Mesothelial cell of epicardium (in vitro differentiated cells): ENCODE data around the gene DRC7. TPM values are rescaled to one million over a fixed set of nuclear protein-coding genes. Genes with fewer than 3 reads are reported as not detected.

Experiments
- DNase-seq, 2 experiments: peaks; one replicate each; pipeline ENCODE4 v3.0.0; 2021; ENCODE audit warnings: low spot score in 2 of 2; ENCODE audit not compliant: unreplicated experiment in 2 of 2
- H3K27ac Mint-ChIP-seq: 2 replicates; pipeline ENCODE4 v1.8.0; 2021; ENCODE audit warnings: mixed read lengths
- H3K27me3 Mint-ChIP-seq: 2 replicates; pipeline ENCODE4 v1.8.0; 2021; ENCODE audit warnings: low read depth, mixed read lengths
- H3K36me3 Mint-ChIP-seq: 2 replicates; pipeline ENCODE4 v1.8.0; 2021; ENCODE audit warnings: mixed read lengths
- H3K4me1 Mint-ChIP-seq: 2 replicates; pipeline ENCODE4 v1.8.0; 2021; ENCODE audit warnings: mixed read lengths
- H3K4me3 Mint-ChIP-seq: 2 replicates; pipeline ENCODE4 v1.8.0; 2021; ENCODE audit warnings: mild to moderate bottlenecking, moderate library complexity, mixed read lengths
- H3K9me3 Mint-ChIP-seq: 2 replicates; pipeline ENCODE4 v1.8.0; 2021; ENCODE audit warnings: mixed read lengths
- total RNA-seq: library from RNA; stranded (reverse); gene quantifications from 3 replicates; pipeline ENCODE4 v1.2.1, GENCODE V29; 2021
- TF ChIP-seq, protein P1 (sequence below): fragments of 200-600 bp; sonication (generic); IDR thresholded peaks from one replicate; pipeline ENCODE4 v1.5.0; 2021; ENCODE audit warnings: antibody characterized with exemption; ENCODE audit not compliant: unreplicated experiment

Gene DRC7
- total RNA-seq, 1 donor from 2014 or later = not detected

- Mint-ChIP-seq H3K4me3 (peak overlapping the region; percentile 89), H3K27ac (peak overlapping the region; percentile 99), H3K9me3 (peaks cover 13% of the 10 kb centered on the region), H3K27me3 (no peaks in the 10 kb centered on the region), H3K4me1 (peaks cover 27% of the 10 kb centered on the region), H3K36me3 (peaks cover 3% of the 10 kb centered on the region)
- TF ChIP-seq, protein P1, sequence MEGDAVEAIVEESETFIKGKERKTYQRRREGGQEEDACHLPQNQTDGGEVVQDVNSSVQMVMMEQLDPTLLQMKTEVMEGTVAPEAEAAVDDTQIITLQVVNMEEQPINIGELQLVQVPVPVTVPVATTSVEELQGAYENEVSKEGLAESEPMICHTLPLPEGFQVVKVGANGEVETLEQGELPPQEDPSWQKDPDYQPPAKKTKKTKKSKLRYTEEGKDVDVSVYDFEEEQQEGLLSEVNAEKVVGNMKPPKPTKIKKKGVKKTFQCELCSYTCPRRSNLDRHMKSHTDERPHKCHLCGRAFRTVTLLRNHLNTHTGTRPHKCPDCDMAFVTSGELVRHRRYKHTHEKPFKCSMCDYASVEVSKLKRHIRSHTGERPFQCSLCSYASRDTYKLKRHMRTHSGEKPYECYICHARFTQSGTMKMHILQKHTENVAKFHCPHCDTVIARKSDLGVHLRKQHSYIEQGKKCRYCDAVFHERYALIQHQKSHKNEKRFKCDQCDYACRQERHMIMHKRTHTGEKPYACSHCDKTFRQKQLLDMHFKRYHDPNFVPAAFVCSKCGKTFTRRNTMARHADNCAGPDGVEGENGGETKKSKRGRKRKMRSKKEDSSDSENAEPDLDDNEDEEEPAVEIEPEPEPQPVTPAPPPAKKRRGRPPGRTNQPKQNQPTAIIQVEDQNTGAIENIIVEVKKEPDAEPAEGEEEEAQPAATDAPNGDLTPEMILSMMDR = no peak
- DNase-seq = no peak
Observed at GRCh38 chr16:57736419-57737351, 42.1 kb downstream of the DRC7 start.

- no peak overlapping the region for H3K4me3 Mint-ChIP-seq
- no peaks in the 10 kb centered on the region for H3K9me3 Mint-ChIP-seq
- H3K4me1 Mint-ChIP-seq = peaks cover 27% of the 10 kb centered on the region
- DNase-seq = no peak
- no peak overlapping the region for H3K27ac Mint-ChIP-seq
- H3K27me3 Mint-ChIP-seq = no peaks in the 10 kb centered on the region
- H3K36me3 Mint-ChIP-seq = peaks cover 3% of the 10 kb centered on the region
- TF ChIP-seq, protein P1 = no peak
Observed at GRCh38 chr16:57738844-57739243, 44.2 kb downstream of the DRC7 start.

- Mint-ChIP-seq H3K36me3 (peaks cover 3% of the 10 kb centered on the region), H3K27me3 (no peaks in the 10 kb centered on the region), H3K4me3 (no peak overlapping the region), H3K4me1 (peaks cover 27% of the 10 kb centered on the region), H3K27ac (no peak overlapping the region), H3K9me3 (no peaks in the 10 kb centered on the region)
- TF ChIP-seq, protein P1 = no peak
- no peak for DNase-seq
Observed at GRCh38 chr16:57739756-57740422, 45.3 kb downstream of the DRC7 start.

DNA sequence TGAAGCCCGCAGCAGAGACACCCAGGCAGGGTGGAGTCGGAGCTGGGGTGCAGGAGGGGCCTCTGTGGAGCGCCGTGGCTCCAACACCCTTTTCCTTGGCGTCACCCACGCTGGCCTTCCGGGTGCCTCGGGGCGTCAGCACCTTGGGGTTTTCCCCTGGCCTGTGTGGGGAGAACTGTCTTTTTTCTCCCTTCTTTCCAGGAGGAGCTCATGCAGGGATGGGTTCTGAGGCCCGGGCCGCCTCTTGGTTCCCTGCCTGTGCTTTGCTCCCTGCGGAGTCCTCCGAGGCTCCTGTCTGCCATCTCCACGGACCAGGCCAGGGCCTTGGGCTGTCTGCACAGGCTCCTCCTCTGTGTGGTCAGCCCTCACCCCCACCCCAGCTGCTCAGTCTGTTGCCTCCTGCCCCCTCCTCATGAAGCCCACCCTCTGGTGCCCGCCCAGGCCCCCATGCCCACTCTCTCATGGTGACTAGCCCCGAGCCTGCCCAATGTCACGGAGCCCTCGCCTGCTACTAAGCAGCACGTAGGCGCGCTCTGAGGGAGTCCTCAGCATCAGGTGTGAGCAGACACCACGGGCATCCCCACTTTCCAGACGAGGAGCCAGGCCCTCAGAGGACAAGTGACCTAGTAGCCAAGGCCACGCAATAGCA lies 45.9 kb downstream of the DRC7 start:
- TF ChIP-seq, protein P1 = no peak
- DNase-seq = no peak
- H3K4me1 Mint-ChIP-seq = peaks cover 25% of the 10 kb centered on the region
- H3K27me3 Mint-ChIP-seq = no peaks in the 10 kb centered on the region
- peaks cover 4% of the 10 kb centered on the region for H3K36me3 Mint-ChIP-seq
- no peak overlapping the region for H3K27ac Mint-ChIP-seq
- no peaks in the 10 kb centered on the region for H3K9me3 Mint-ChIP-seq
- H3K4me3 Mint-ChIP-seq = no peak overlapping the region

- DNase-seq = no peak
- H3K4me3 Mint-ChIP-seq = no peak overlapping the region
- H3K27ac Mint-ChIP-seq = no peak overlapping the region
- H3K27me3 Mint-ChIP-seq = no peaks in the 10 kb centered on the region
- peaks cover 6% of the 10 kb centered on the region for H3K9me3 Mint-ChIP-seq
- peaks cover 12% of the 10 kb centered on the region for H3K36me3 Mint-ChIP-seq
- peaks cover 13% of the 10 kb centered on the region for H3K4me1 Mint-ChIP-seq
- TF ChIP-seq, protein P1 = no peak
Observed at GRCh38 chr16:57741660-57742191, 47.1 kb downstream of the DRC7 start.
